GM21526 (cell line): ENCODE results near the gene LIPM.

Experiments
- ATAC-seq: cut with Tn5 transposase; IDR thresholded peaks from one replicate; pipeline ENCODE4 v1.9.1; 2021; ENCODE audit warnings: moderate library complexity; ENCODE audit not compliant: unreplicated experiment, low FRiP score

LIPM gene

GRCh38 chr10:88802523-88803285 lies at the start of gene LIPM:
LIPM (plus strand) TSS chr10:88802730; CDS start chr10:88802897, 167 bp downstream.
- no peak for ATAC-seq

GRCh38 chr10:88754287-88754686 lies 48.2 kb upstream of the LIPM start:
- ATAC-seq: no peak

GRCh38 chr10:88755753-88756152 lies 46.8 kb upstream of the LIPM start:
- no peak for ATAC-seq

- ATAC-seq: no peak
Observed at GRCh38 chr10:88756660-88757059, 45.9 kb upstream of the LIPM start.

GRCh38 chr10:88759366-88760101 lies 43.0 kb upstream of the LIPM start, which contains the start of gene LIPN:
LIPN (plus strand) TSS chr10:88760020; CDS start chr10:88761406, 1,386 bp downstream.
- ATAC-seq: no peak

- no peak for ATAC-seq
Observed at GRCh38 chr10:88762906-88763305, 39.6 kb upstream of the LIPM start.

GRCh38 chr10:88763441-88763840 lies 39.1 kb upstream of the LIPM start:
- no peak for ATAC-seq

- no peak for ATAC-seq
Observed at GRCh38 chr10:88764110-88764509, 38.4 kb upstream of the LIPM start.

- no peak for ATAC-seq
Observed at GRCh38 chr10:88765816-88766215, 36.7 kb upstream of the LIPM start.

- no peak for ATAC-seq
Observed at GRCh38 chr10:88769384-88769783, 33.1 kb upstream of the LIPM start.

- ATAC-seq: no peak
Observed at GRCh38 chr10:88781206-88781605, 21.3 kb upstream of the LIPM start.

GRCh38 chr10:88782222-88782621 lies 20.3 kb upstream of the LIPM start:
- no peak for ATAC-seq

- no peak for ATAC-seq
Observed at GRCh38 chr10:88783724-88784123, 18.8 kb upstream of the LIPM start.

- no peak for ATAC-seq
Observed at GRCh38 chr10:88786032-88786770, 16.3 kb upstream of the LIPM start.

- no peak for ATAC-seq
Observed at GRCh38 chr10:88787463-88787862, 15.1 kb upstream of the LIPM start.

- no peak for ATAC-seq
Observed at GRCh38 chr10:88788924-88789323, 13.6 kb upstream of the LIPM start.

GRCh38 chr10:88791924-88792323 lies 10.6 kb upstream of the LIPM start:
- ATAC-seq: no peak

GRCh38 chr10:88792661-88793060 lies 9.9 kb upstream of the LIPM start:
- no peak for ATAC-seq

GRCh38 chr10:88793712-88794299 lies 8.7 kb upstream of the LIPM start:
- ATAC-seq: no peak

- no peak for ATAC-seq
Observed at GRCh38 chr10:88794731-88795130, 7.8 kb upstream of the LIPM start.
